ENCODE data around the gene FGF3. TPM values are rescaled to one million over a fixed set of nuclear protein-coding genes. Genes with fewer than 3 reads are reported as not detected.

FGF3 gene
- total RNA-seq, 1 donor from 2014 or later, result not detected

GRCh38 chr11:69843529-69843921 is 24.3 kb upstream of the FGF3 start:
- DNase-seq, result no peak

DNA sequence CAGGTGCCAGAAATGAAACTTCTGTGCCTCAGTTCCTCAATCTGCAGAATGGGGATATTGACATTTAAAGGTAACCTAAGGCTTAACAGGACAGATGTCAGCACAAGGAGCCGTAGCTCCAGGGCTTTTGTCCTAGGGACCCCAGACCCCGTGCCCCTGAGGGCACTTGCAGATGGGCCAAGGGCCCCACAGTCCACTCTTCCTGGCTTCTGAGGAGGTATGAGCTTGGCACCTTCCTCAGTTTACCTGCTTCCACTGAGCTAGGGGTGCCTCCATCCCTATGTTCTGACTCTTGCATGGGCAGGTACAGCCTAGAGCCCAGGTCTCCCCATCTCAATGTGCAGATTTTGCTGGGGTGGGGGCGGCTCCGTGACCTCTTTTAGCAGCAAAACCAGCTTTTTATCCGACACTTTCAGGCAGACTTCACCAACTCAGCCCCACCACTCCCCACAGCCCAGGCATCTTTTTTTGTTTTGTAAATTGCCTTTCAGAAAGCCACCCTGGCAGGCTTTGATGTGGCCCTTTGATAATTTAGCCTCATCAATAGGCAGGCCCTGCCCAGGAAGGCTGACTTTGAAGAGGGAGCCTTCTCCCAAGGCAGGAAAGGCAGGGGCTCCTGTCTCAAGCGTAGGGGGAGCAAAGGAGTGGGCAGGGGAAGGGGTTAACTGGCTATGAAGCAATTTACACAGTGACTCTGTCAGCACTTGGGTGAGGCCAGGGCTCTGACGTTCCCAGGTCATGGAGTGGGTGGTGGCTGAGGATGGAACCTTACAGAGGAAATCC is 23.7 kb upstream of the FGF3 start:
- DNase-seq, result no peak

GRCh38 chr11:69841859-69842698 is 22.9 kb upstream of the FGF3 start:
- DNase-seq, result no peak

DNA sequence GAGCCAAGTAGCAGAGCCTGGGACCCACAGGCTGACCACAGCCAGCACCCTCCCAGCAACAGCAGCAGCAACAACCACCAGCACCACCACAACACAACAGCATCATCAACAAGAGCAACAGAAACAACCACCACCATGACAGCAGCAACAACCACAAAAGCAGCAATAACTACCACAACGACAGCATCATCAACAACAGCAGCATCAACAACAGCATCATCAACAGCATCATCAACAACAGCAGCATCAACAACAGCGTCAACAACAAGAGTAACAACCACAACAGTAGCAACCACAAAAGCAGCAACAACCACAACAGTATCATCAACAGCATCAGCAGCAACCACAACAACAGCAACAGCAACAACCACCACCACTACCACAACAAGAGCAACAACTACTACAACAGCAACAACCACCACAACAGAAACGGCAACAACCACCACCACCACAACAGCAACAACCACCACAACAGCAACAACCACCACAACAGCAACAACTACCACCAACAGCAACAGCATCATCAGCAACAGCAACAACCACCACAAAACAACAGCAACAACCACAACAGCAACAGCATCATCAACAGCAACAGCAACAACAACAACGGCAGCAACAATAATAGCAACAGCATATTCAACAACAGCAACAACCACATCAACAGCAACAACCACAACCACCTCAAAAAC is 22.1 kb upstream of the FGF3 start:
- DNase-seq, result no peak

- no peak for DNase-seq
Observed at GRCh38 chr11:69840371-69841169, 21.4 kb upstream of the FGF3 start.

GRCh38 chr11:69839516-69839915 is 20.3 kb upstream of the FGF3 start:
- DNase-seq, result no peak

GRCh38 chr11:69837791-69838190 is 18.6 kb upstream of the FGF3 start:
- no peak for DNase-seq

DNA sequence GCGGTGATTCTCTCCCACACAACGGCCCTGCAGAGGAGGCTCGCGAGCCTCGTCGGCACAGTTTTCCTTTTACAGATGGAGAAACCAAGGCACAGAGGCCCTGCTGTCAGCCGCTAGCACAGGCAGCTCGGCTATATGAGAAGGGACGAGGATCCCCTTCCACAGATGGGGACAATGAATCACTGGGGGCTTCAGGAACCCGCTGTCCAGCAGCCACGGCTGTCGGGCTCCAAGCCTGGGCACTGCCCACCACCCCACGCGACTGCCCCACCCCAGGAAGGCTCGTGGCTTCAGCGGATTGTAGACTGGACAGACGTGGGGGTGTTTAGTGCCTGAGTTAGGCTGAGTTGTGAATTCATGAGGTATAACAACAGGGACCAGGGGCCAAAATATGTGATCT is 17.2 kb upstream of the FGF3 start:
- no peak for DNase-seq

DNA sequence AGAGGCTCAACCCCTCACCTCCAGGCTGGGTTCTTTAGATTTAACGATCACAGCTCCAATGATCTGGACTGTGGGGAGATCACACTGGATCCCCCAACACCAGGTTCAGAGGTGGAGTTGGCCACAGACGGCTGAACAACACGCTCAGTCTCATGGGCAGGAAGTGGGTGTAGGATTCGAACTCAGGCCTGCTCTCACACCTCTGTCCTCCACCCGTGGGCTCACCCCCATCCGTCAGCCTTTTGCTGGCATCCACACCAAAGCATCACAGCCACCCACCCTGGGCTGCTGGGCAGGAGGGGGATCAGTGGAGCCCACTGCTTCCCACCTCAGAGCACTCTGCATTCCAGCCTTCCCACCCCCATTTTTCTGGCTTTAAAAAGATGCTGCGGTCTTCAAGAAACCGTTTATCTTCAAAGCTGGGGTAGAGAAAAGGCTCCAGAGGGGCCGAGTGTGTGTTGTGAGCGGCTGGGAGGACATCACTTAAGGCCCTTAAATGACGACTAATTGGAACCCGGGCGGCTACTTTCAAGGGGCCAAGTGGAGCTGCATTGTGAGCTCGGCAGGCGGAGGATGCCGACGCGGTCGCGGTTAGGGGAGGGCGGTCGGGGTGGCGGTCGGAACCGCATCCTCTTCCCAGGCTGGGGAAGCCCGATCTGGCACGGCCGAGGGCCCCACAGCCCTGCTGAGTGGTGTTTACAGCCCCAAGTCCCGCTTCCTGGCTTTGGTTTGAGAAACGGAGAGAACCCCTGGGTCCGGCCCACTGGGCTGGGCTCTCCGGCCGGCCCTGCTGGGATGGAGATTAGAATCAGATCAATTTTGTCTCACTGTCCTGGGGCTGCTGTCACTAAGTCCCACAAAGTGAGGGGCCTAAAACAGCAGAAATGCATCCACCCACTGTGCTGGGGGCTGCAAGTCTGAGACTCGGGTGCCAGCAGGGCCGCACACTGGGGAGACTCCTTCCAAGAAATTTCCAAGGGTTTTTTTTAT is 15.9 kb upstream of the FGF3 start:
- no peak for DNase-seq

- DNase-seq, result no peak
Observed at GRCh38 chr11:69834251-69834650, 15.0 kb upstream of the FGF3 start.

DNA sequence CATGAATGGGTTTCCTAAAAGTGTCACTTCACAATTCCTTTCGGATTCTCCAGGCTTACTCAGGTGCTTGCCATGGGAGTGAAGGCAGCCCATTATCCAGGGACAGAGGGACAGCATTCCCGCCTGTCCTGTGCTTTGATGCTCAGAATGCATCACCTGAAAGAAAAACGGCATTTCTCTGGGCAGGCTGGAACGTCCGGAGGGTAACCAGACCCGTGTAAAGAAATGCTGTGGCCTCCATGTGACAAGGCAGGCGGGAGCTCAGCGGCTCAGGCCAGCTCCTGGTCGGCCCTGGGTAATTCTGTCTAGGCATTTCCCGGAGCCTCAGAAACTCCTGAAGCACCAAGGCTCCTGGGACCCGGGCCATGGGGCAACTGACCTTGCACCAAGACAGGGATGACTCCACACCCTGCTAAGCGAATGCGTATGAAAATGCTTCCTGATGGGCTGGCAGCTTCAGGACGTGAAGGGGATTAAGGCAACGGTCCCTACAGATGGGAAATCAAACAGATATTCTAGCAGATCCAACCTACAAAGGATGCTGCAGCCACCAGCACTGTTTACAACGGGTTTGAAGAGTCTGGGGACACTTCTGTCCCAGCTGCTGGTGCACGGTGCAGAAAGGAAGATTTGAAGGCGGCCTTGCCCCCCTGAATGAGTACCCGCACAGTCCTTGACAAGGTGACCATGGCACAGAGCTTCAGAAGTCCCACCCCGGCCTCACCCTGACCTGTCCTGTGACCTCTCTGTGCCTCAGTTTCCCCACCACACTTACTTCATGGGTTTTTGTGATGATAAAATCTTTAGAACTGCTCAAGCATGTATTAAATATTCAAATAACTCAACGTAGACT is 13.6 kb upstream of the FGF3 start:
- no peak for DNase-seq

DNA sequence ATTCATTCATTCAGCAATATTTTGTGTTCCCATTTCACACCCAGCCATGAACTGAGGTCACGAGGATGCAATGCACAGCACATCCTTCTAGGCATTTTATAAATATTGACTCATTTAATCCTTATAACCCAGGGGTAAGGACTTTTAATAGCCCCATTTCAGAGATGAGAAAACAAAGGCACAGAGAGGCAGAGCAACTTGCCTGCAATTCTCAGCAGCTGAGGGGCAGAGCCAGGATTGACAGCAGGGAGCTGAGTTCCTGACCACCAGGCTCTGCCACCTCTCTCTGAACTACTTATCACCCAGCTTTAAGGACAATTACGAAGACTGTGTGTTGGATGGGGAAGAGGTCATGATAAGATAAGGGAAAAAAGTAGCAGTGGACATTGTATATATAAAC is 12.8 kb upstream of the FGF3 start:
- DNase-seq, result no peak

GRCh38 chr11:69830086-69830485 is 10.9 kb upstream of the FGF3 start:
- no peak for DNase-seq

- DNase-seq, result no peak
Observed at GRCh38 chr11:69828971-69829344, 9.7 kb upstream of the FGF3 start.

GRCh38 chr11:69828276-69828970 is 9.2 kb upstream of the FGF3 start:
- no peak for DNase-seq

- no peak for DNase-seq
Observed at GRCh38 chr11:69826773-69827172, 7.6 kb upstream of the FGF3 start.

DNA sequence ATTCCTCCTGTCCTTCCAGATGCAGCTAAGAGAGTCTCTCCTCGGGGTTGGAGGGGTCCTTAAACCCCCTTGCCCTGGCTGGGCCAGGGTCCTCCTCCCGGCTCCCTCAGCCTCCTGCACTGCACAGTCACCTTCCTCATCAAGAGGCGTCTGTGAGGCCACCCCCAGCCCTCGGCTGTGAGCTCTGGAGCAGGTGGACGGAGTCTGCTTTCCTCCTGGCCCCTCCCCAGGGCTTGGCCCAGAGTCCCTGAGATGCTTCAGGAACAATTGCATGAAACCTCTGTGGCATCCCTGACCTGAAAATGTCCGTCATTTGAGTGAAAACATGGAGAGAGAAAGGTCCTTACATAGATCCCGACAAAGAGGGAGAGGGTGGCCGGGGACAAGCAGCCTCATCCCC is 6.7 kb upstream of the FGF3 start:
- no peak for DNase-seq

- no peak for DNase-seq
Observed at GRCh38 chr11:69825037-69825834, 6.0 kb upstream of the FGF3 start.
